ENCODE measurements around the gene KCNE1.

The KCNE1 gene

GRCh38 chr21:34534522-34534921, 22.5 kb upstream of the KCNE1 start:
- no peak for DNase-seq

GRCh38 chr21:34533938-34534337, 21.9 kb upstream of the KCNE1 start:
- no peak for DNase-seq

- DNase-seq: no peak
Observed at GRCh38 chr21:34531399-34531798, 19.4 kb upstream of the KCNE1 start.

GRCh38 chr21:34530261-34530660, 18.3 kb upstream of the KCNE1 start:
- DNase-seq: no peak

- no peak for DNase-seq
Observed at GRCh38 chr21:34528131-34528561, 16.1 kb upstream of the KCNE1 start.

GRCh38 chr21:34526618-34527290, 14.7 kb upstream of the KCNE1 start:
- peak; percentile 49 for DNase-seq

GRCh38 chr21:34526241-34526617, 14.2 kb upstream of the KCNE1 start:
- no peak for DNase-seq

- DNase-seq: no peak
Observed at GRCh38 chr21:34524646-34525601, 12.9 kb upstream of the KCNE1 start.

- no peak for DNase-seq
Observed at GRCh38 chr21:34523019-34523555, 11.1 kb upstream of the KCNE1 start.

GRCh38 chr21:34522284-34522683, 10.3 kb upstream of the KCNE1 start:
- no peak for DNase-seq

- no peak for DNase-seq
Observed at GRCh38 chr21:34521561-34521960, 9.6 kb upstream of the KCNE1 start.

GRCh38 chr21:34520764-34521508, 8.9 kb upstream of the KCNE1 start:
- no peak for DNase-seq

- DNase-seq: no peak
Observed at GRCh38 chr21:34520281-34520680, 8.3 kb upstream of the KCNE1 start.

- no peak for DNase-seq
Observed at GRCh38 chr21:34519694-34520093, 7.7 kb upstream of the KCNE1 start.

- DNase-seq: no peak
Observed at GRCh38 chr21:34519016-34519415, 7.0 kb upstream of the KCNE1 start.

- no peak for DNase-seq
Observed at GRCh38 chr21:34518301-34518700, 6.3 kb upstream of the KCNE1 start.

- no peak for DNase-seq
Observed at GRCh38 chr21:34517491-34518245, 5.7 kb upstream of the KCNE1 start.

- DNase-seq: no peak
Observed at GRCh38 chr21:34517039-34517438, 5.0 kb upstream of the KCNE1 start.

- DNase-seq: no peak
Observed at GRCh38 chr21:34514576-34515115, 2.6 kb upstream of the KCNE1 start.

- DNase-seq: no peak
Observed at GRCh38 chr21:34513129-34513675, 1.2 kb upstream of the KCNE1 start.

GRCh38 chr21:34511181-34511580, 829 bp downstream of the KCNE1 start:
- no peak for DNase-seq
